Spleen (tissue), 7 donors: Measurements from ENCODE around the gene GRAMD1B.

ENCODE experiments used
- CTCF ChIP-seq, 11 experiments: fragments of 200-600 bp in 7 of 11; fragments of 450-650 bp in 4 of 11; sonication (generic) in 4 of 11; IDR thresholded peaks in 8 of 11; conservative IDR thresholded peaks in 3 of 11; 1 replicate in 7 of 11; 2 replicates in 4 of 11; pipeline versions ENCODE4 v1.4.0 to v1.8.0; 2016 to 2021; ENCODE audit warnings: antibody characterized with exemption in 11 of 11, inconsistent platforms in 4 of 11, mild to moderate bottlenecking in 1 of 11
- POLR2A ChIP-seq, 3 donors: fragments of 450-650 bp; IDR thresholded peaks; one replicate each; pipeline ENCODE4 v1.5.1; 2017; ENCODE audit warnings: antibody characterized with exemption in 3 of 3, mild to moderate bottlenecking in 1 of 3
- donor health status: DM: no; HTN: no; CAD: no; lungs with moderate emphysema.
- donor health status: DM: no; HTN: no; CAD: no.
- donor health status: DM: no; HTN: no; CAD: no.

- TF ChIP-seq POLR2A (IDR thresholded peaks at IDR 0.05), result no peak
- no peak for TF ChIP-seq CTCF (IDR thresholded peaks at IDR 0.05 in 8 of 11, conservative IDR thresholded peaks at IDR 0.05 in 3 of 11)
Observed at GRCh38 chr11:123491241-123491640, 61.2 kb downstream of the GRAMD1B start.
